HTERT RPE-1 (cell line): ENCODE data around the gene NDST1.
"Not testable (repeated sequence)": the region's sequence is repeated elsewhere in the genome, so short reads cannot be mapped to it uniquely, and the experiment has no call there.

Experiments
- in situ Hi-C: fragments of 300-500 bp; cut with MboI; formaldehyde crosslinking; loops from 4 replicates; pipeline ENCODE4 v1.14.3; 2020; ENCODE audit warnings: low sequenced_read_pairs

NDST1 gene

DNA sequence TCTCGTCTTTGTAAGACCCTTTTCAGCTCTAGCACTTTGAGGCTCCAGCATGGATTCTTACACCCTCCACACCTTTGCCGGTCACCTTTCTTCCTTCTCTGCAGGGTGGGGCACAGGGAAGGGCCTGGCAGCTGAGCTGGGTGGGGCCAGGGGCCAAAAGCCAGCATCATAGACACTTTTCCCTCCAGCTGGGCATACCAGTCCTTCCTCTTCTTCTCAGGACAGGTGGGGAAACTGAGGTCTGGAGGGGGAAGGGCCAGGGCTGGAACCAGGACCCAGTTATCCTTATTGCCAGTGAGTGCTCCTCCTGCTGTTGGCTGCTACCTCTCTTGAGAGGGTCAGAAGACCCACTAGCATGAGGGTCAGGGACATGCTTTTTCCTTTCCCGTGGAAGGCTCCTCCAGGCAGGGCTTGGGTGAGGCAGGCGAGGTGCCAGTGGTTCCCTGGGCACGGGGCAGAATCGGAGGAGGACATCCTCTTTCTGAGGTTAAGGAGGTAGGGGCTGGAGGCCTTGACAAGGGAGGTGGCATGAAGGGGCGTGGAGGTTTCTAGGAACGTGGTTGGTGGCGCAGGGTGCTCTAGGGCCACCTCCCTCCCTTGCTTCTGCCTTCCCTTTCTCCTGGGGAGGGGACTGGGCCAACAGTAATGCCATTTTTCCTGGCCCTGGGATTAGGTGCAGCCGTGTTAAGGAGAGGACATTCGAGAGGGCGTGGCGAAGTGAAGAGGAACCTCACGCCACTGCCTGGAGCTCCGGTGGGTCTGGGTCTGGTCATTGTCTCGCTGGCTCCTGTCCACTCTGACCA is at the start of gene NDST1:
Gene NDST1 (plus strand): TSS at position 658 of the 803 bp plus-strand sequence. CDS start 13,124 bp downstream, outside the sequence.
- in situ Hi-C loops, result no loop called here

DNA sequence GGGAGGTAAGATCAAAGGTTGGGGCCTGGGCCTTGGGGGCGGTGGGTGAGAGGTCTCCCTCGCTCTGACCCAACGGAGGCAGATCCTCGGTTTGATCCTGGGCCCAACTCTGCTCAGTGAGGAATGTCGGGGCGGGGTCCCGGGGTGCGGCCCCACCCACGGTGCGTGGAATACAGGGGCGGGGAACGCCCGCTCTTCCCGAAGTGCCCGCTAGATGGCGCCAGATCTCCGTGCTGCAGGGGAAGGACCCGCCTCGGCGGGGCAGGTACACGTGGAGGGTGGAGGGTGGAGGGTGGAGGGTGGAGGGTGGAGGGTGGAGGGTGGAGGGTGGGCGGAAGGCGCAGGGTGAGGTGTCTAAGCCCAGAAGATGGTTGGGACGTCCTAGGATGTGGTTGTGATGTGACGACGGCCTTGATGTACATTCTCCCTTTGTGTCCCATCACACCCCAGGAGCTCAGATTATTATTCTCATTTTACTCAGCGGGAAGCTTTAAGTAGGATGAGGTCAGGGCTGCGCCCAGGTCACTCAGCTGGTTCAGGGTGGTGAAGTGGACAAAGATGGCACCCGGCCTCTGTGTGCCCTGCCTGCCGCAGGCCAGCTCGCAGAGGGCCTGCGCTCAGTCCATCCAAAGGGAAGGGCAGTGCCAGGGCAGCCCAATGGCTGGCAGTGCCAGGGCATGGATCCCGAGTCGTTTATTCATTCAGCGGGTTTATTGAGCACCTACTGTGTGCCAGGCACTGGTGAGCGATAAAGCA is 49.0 kb upstream of the NDST1 start:
- in situ Hi-C loops, result no loop called here

DNA sequence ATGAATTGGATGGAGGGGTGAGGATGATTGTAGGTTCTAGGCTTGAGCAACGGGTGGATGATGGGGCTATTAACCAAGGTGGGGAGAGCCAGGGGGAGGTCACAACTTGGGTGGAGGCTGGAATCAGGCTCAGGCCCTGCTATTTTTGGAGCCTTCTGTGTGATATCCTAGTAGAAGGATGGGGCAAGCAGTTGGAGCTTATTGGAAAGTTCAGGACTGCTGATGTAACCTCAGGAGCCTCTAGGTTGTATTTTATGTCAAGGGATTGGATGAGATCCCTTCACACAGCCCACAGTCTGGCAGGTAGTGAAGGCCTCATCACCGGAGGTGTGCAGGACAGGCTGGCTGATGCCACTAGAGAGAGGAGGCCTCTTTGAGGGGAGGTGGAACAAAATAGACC is 47.1 kb upstream of the NDST1 start:
- in situ Hi-C loops, result no loop called here

DNA sequence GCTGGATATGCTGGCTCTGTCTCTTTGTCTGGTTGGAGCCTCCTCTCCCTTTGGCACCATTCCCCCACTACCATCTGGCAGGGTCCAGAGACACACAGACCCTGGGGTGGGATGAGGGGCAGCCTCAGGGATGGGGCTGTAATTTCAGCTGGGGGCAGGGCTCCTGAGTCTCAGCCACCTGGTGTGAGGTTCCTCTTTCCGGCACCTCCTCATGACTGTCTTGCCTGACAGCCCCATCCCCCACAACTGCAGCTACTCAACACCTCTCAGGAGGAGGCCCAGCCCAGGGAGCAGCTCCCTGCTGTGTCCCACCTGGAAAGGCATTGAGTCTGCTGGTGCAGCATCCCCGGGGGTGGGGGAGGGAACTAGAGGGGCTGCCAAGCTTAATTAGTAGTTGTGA is 46.7 kb upstream of the NDST1 start:
- in situ Hi-C loops, result no loop called here

DNA sequence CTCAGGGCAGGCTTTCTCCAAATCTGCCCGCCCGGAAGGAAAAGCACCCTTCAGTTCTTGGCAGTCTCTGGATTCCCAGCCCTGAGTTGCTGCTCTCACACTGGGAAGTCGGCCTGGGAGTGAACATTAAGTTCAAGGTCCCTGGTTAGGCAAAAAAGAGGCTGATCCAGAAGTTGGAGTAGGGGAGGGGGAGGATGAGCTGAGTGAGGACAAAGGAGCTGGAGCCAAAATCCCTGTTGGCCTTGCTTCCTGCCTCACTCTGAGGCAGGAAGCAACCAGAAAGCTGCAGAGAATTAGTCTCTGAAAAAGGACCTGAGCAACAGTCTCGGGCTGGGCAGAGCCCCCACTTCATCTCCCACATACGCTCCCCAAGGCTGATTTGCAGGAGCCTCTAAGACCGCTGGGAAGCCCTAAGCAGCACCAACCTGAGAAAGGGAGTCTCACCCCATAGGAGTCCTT is 43.3 kb upstream of the NDST1 start:
- in situ Hi-C loops, result no loop called here

DNA sequence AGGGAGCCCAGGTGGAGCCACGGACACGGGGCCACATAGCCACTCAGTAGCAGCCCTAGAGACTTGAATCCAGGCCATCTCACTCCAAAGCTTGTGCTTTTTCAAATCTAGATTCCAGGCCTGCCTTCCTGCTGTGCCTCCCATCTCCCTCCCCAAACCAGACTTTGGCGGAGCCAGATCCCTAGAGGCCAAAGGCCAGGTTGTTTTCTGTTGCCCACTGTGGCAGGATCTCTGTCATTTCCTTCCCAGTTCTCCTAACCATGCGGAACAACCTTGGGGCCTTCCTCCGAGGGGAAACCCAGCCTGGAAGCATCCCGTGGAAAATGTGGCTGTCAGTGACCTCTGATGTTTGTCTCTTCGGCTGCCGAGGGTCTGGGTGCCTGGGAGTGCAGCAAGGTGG is 42.0 kb upstream of the NDST1 start:
- in situ Hi-C loops, result no loop called here

DNA sequence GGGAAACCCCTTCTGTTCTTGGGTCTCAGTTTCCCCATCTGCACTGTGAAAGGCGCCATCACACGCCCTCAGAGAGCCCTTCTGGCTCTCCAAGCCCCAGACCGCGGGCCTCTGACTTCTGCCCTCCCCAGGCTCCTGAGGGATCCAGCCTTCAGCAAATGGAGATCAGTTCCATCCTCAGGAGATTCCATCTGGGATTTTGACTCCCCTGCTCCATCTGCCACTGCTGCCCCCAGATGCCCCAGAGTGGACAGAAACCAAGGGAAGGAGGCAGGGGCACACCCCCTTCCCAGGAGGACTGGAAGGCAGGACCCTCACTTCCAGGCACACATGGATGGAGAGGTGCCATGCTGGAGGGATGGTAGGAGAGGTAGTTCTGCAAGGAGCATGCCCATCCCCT is 39.7 kb upstream of the NDST1 start:
- in situ Hi-C loops, result no loop called here

DNA sequence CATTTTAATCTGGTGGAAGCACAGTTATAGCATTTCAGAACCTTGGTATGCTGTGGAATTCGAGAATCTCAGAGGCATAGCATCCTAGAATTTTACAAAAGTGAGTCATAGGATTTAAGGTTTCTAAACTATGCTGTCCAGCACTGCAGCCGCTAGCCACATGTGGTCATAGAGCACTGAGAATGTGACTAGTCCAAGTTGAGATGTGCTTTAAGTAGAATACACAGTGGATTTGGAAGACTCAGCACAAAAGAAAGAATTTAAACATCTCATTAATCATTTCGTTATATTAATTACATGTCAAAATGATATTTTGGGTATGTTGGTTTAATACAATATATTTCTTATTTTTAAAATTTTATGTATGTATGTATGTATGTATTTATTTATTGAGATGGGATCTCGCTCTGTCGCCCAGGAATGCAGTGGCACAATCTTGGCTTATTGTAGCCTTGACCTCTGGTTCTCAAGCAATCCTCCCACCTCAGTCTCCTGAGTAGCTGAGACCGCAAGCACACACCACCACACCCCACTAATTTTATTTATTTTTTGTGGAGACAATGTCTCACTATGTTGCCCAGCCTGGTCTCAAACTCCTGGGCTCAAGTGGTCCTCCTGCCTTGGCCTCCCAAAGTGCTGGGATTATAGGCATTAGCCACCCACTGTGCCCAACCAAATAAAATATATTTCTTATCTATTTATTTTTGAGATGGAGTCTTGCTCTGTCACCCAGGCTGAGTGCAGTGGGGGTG is 38.0 kb upstream of the NDST1 start:
- in situ Hi-C loops, result no loop called here

DNA sequence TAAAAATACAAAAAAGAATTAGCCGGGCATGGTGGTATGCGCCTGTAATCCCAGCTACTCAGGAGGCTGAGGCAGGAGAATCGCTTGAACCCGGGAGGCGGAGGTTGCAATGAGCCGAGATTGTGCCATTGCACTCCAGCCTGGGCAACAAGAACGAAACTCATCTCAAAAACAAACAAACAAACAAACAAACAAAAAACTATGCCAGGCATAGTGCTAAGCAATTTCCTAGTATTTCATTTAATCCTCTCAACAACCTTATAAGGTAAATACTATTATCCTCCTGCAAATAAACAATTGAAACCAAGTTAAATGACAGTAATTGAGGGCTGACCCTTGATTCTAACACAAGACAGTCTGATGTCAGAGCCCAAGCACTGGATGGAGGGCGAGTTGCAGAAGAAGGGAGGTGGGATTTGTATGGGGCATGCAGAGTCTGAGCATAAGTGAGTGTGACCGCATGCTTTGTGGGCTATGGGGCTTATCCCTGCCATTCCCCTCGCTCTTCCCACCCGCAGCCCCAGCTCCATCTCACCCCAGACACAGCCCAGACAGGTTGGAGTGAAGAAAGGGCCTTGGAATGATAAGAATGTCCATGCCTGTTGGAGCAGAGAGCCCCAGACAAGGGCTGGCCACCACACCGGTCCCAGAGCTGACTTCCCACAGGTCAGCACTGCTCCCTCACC is 34.1 kb upstream of the NDST1 start:
- in situ Hi-C loops, result no loop called here

DNA sequence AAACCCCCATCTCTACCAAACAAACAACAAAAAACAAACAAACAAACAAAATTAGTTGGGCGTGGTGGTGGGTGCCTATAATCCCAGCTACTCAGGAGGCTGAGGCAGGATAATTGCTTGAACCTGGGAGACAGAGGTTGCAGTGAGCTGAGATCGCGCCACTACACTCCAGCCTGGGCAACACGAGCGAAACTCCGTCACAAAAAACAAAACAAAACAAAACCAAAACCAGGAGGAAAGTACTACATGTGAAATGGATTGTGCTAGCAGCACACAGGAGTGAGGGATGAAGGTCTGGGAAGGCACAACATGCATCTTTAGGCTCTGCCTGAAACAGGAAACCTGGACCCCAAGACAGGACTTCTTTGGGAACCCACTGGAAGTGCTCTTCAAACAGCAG is 31.4 kb upstream of the NDST1 start:
- in situ Hi-C loops, result not testable (repeated sequence)

DNA sequence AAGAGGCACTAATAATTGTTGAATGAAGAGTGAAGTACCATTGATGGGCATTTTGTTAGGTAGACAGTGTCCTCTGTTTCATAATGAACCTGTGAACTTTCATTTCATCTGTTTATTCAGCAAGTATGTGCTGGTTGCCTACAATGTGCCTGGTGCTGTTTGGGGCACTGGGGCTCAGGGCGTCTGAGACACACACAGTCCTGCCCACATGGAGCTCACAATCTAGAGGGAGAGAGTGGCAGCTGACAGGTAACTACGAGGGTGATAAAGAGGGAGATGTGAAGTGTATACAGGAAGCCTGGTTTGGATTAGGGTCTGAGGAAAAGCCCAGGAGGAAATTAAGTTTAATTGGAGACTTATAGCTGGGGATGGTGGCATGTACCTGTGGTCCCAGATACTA is 28.5 kb upstream of the NDST1 start:
- in situ Hi-C loops, result no loop called here

DNA sequence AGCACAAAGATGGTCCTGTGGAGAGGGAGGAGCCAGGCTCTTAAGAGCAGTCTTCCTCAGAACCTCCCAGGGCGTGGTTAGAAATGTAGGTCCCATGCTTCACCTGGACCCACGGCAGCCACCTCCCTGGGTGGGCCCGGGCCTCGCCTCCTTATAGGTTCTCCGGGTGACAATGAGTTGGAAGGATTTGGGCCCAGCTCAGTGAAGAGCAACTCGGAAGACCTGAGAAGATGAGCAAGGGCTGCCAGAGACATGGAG is 26.3 kb upstream of the NDST1 start:
- in situ Hi-C loops, result no loop called here

DNA sequence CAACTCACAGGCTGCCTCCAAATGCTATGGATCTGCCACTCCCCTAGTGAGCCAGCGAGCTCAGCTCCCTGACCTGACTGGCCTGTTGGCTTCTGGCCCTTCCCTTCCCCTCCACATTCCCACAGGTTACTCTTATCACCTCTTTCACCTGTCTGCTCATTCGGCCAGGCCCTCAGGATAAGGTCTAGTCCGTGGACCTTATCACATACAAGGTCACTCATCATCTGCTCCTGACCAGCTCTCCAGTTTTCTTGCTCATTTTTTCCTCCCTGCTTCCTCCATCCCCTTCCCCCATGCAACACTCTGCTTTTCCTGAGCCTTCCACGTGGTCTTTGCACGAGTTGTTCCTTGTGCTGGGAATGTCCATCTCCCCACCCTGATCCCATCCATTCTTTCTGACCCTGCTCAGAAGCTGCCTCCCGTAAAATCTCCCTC is 25.9 kb upstream of the NDST1 start:
- in situ Hi-C loops, result no loop called here

DNA sequence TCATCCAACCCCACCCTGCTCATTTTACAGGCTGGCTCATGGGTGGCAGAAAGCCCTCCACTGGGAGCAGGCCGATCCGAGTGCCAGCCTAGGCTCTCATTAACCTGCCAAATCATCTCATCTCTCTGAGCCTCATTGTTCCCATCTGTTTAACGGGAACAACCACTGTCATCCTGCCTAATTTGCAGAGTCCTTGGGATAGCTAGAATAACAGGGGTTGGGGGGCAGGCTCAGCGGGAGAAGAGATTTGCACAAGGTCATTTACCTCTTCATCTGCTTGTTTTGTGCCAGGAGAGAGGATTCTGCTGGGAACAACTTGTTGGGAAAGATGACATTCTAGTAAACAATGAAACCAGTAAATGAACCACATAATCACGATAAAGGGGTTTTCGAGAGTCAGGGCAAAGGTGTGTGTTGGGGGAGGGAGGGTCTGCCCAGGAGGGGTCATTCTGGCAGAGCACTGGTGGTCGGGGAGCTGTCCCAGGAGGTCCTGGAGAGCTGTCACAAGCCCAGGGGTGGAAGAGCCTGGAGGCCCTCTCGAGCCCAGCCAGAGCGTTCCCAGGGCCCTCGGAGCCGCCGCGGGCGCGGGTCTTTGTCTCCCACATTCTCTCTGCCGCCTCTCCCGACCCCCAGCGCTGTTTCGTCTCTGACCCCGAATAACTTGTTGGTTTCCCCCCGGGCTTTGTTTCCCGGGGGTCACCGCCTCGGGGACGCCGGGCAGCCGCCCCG is 22.8 kb upstream of the NDST1 start:
- in situ Hi-C loops, result no loop called here

DNA sequence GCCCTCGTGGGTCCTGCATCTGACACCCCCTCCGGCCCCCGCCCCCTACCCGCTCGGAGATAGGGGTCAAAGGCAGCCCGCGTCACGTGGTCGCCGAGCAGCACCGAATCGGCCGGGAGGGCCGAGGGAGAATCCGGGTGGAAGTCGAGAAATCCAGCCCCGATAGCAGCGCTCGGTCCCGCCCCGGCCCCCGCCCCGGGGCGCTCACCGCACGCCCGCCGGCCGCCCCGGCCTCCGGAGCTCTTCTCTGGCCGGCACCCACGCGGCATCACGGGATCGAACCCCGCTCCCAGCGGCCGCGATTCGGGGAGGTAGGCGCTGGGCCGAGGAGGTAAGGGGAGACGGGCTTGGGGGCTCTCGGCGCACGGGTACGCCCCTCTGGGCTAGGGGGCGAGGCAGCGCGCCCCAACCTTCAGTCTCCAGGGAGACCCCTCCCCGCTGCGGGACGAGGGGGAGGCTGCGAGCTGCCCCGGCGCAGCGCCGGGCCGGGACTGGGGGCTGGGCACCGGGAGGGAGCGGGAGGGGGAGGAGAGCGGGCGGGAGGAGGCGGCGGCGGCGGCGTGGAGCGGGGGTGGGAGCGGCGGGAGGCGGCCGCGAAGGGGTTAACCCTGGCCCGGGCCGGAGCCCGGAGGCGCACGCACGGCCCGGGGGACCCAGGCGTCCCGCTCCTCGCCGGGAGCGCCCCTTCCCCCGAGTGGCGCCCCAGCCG is 22.1 kb upstream of the NDST1 start:
- in situ Hi-C loops, result no loop called here

DNA sequence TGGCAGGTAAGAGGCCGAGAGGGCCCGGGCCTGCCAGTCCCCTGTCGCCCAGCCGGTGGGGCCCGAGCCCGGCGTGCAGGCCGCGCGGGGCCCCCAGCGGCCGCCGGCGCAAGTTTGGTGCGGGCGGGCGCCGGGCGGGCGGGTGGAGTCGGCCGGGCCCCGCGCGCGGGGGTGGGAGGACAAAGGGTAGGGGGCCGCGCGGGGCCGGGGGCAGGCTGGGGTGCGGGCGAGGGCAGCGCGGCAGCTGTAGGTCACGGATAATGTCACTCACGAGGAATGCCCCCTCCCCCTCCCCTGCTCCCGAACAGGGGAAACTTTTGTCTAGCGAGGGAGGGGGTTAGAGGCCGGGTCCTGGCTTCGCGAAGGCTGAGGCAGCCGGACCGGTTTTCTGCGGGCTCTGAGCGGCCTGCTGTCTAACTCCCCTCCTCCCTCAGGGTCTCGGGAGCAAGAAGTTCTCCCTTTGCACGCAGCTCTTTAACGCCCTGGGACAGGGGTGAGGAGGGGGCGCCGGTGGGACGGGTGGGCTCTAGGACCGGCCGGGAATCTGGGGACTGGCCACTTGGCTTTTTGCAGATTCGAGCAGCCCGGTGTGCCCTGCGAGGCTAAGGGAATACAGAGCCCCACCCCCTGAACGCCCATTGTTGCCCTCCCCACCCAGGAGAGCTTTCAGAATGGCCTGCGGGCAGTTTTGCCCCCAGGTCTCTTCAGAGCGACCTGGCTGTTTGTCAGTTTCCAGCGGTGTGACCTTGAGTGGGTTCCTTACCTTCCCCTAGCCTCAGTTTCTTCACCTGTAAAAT is 21.3 kb upstream of the NDST1 start:
- in situ Hi-C loops, result no loop called here

DNA sequence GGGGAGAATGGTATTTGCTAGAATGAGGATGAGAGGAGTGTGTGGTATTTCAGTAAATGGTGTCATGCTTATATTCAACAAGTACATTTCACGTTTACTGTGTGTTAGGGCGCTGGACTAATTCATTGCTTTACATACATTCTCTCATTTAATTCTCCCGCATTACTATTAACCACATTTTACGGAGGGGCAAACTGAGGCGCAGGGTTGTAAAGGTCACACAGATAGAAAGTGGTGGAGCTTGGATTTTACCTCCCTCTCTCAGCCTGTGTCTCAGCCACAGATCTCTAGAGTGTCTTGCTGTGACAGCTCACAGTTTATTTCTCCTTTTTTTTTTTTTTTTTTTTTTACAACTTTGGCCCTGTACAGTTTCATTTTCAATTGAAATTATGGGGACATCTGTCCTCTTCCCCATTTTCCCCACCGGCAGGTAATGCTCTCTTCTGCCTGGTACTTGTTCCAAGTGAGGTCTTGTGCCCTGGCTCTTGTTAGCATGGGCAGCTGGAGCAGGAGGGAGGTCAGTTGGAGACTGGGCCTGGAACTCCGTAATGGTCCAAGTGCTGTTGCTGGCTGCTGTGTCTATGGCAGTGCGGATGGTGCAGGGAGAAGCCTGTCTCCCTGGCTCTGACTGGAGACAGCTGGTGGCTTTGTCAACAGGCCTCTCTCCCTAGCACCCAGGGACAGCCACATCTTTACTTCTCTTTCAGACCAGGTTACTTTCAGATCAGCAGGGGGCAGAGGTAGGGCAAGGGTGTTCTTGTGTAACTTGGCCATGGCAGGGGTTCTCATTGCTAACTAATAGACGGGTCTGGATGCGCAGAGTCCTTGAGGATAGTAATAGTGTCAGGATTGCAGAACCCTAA is 20.5 kb upstream of the NDST1 start:
- in situ Hi-C loops, result no loop called here
